Fibroblast of mammary gland (primary cell): ENCODE measurements around the gene ERICH2.

ENCODE experiments used
- DNase-seq: peaks from one replicate; pipeline ENCODE4 v3.0.0-alpha.2; 2010; ENCODE audit warnings: low read depth
- H3K4me3 ChIP-seq: 2 replicates; pipeline ENCODE4 v1.5.1; 2011; ENCODE audit warnings: low read depth, mild to moderate bottlenecking, low read length, moderate library complexity; ENCODE audit not compliant: control insufficient read depth
- CTCF ChIP-seq: conservative IDR thresholded peaks from 2 replicates; pipeline ENCODE4 v1.5.1; 2011; ENCODE audit warnings: low read depth, low read length, inconsistent platforms; ENCODE audit not compliant: control insufficient read depth, insufficient read depth

The ERICH2 gene

GRCh38 chr2:170806548-170806947, 36.4 kb downstream of the ERICH2 start:
- TF ChIP-seq CTCF = no peak
- H3K4me3 ChIP-seq = no peak overlapping the region
- DNase-seq = no peak

- peak; percentile 96 for DNase-seq
- no peak overlapping the region for H3K4me3 ChIP-seq
- peak; percentile 73 for TF ChIP-seq CTCF
These were observed 42.8 kb downstream of the ERICH2 start for GRCh38 chr2:170812710-170813600.

GRCh38 chr2:170813611-170814532, 43.7 kb downstream of the ERICH2 start:
- H3K4me3 ChIP-seq = no peak overlapping the region
- DNase-seq = peak; percentile 49
- no peak for TF ChIP-seq CTCF

DNA sequence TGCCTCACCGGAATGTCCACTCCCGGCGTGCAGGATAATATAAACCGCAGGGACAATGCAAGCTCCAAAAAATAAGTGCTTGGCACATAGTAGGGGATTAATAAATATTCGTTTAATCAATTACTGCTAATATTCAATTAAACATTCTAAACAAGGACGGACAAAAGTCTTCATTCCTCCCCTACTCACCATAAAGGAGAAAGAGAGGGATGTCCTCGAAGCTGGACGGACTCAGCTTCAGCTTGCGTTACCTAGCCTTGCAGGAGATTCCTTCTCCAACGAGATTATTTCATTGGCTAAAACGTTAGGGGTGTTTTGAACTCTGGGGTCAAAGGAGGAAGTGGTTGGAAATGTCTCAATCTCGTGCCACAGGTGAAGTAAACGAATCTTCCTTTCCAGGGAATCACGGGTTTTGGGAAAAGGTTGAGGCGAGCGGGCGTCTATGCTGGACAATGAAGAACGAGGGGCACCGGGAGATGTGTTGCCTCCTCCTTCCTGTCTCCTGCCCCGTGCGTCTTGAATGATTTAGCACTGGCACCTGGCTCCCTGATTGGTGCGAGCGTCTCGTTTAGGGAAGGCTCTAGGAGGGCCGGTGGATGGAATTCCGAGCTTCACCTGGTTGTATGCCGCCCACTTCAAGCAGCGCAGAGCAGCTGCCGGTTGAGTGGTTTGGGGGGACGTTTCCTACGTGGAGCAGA, 44.5 kb downstream of the ERICH2 start:
- no peak for DNase-seq
- no peak overlapping the region for H3K4me3 ChIP-seq
- TF ChIP-seq CTCF = no peak

- no peak for TF ChIP-seq CTCF
- no peak overlapping the region for H3K4me3 ChIP-seq
- DNase-seq = no peak
These were observed 45.1 kb downstream of the ERICH2 start for GRCh38 chr2:170815311-170815710.
